Measurements from ENCODE around the gene MCM3. TPM values are rescaled to one million over a fixed set of nuclear protein-coding genes. Genes with fewer than 3 reads are reported as not detected.

MCM3 gene
- total and polyA plus RNA-seq, 11 donors = 10.6 to 39.0 (median 25.0) TPM

DNA sequence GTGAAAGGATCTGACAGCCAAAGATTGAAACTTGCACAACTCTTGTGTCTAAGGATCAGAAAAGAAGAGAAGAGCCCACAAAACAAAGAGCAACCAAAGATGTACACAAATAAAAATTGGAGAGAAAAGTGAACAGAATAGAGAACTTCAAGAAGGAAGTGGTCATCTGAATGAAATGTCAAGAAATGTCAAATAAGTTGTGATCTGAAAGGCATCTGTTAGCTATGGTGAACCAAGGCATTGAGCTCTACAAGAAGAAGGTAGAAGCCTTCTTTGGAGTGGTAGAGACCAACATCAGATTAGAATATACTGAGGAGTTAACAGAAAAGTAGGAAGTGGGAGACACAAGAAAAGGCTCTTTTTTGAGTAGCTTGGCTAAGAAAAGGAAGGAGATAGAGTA is 68.8 kb downstream of the MCM3 start:
- Histone ChIP-seq H3K27ac (no peak overlapping the region), H3K9me3 (no peaks in the 10 kb centered on the region), H3K4me3 (no peak overlapping the region), H3K36me3 (no peaks in the 10 kb centered on the region), H3K27me3 (no peaks in the 10 kb centered on the region), H3K4me1 (no peaks in the 10 kb centered on the region)
- TF ChIP-seq POLR2A (IDR thresholded peaks at IDR 0.05) = no peak
- TF ChIP-seq, protein P1, sequence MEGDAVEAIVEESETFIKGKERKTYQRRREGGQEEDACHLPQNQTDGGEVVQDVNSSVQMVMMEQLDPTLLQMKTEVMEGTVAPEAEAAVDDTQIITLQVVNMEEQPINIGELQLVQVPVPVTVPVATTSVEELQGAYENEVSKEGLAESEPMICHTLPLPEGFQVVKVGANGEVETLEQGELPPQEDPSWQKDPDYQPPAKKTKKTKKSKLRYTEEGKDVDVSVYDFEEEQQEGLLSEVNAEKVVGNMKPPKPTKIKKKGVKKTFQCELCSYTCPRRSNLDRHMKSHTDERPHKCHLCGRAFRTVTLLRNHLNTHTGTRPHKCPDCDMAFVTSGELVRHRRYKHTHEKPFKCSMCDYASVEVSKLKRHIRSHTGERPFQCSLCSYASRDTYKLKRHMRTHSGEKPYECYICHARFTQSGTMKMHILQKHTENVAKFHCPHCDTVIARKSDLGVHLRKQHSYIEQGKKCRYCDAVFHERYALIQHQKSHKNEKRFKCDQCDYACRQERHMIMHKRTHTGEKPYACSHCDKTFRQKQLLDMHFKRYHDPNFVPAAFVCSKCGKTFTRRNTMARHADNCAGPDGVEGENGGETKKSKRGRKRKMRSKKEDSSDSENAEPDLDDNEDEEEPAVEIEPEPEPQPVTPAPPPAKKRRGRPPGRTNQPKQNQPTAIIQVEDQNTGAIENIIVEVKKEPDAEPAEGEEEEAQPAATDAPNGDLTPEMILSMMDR (IDR thresholded peaks at IDR 0.05) = no peak
- DNase-seq = no peak
- no peak for ATAC-seq
- intact Hi-C loops (cut with DNase I) = no loop called here

Other genes starting within 250 kb of the MCM3 start
- gene PKHD1, start 197.1 kb downstream of the MCM3 start, total RNA-seq = under 1 TPM in 2 of 9 donors, not detected in 7; 0.02 to 0.04 TPM
- gene PKHD1, start 197.1 kb downstream of the MCM3 start, polyA plus RNA-seq = not detected
- not detected for gene IL17A, start 98.4 kb downstream of the MCM3 start, total RNA-seq
- gene IL17A, start 98.4 kb downstream of the MCM3 start, polyA plus RNA-seq = not detected
- not detected for gene IL17F, start 40.2 kb downstream of the MCM3 start, total RNA-seq
- not detected for gene IL17F, start 40.2 kb downstream of the MCM3 start, polyA plus RNA-seq
- 1 to 10 TPM; 1.8 to 7.5 (median 3.6) TPM for gene PAQR8, start 77.4 kb upstream of the MCM3 start, total RNA-seq
- 1 to 10 TPM; 1.3 to 3.7 TPM for gene PAQR8, start 77.4 kb upstream of the MCM3 start, polyA plus RNA-seq
- 10 to 100 TPM in 1 of 9 donors, 1 to 10 TPM in 8; 2.8 to 14.4 (median 5.2) TPM for gene EFHC1, start 135.6 kb upstream of the MCM3 start, total RNA-seq
- 1 to 10 TPM; 2.6 to 4.3 TPM for gene EFHC1, start 135.6 kb upstream of the MCM3 start, polyA plus RNA-seq

Measured in heart left ventricle (tissue), 16 donors.